Astrocyte of the spinal cord (primary cell): ENCODE measurements around the gene NINJ2.

Experiments
- DNase-seq: peaks from one replicate; pipeline ENCODE4 v3.0.0; 2011; ENCODE audit warnings: low read depth, low spot score
- H3K4me3 ChIP-seq: 2 replicates; pipeline ENCODE4 v1.5.1; 2011; ENCODE audit warnings: low read depth, mild to moderate bottlenecking, low read length, moderate library complexity
- in situ Hi-C: cut with HindIII; loops from 2 replicates; pipeline ENCODE4 v1.10.0; 2017; ENCODE audit warnings: low sequenced_read_pairs
- TF ChIP-seq, protein P1 (sequence below): IDR thresholded peaks from 2 replicates; pipeline ENCODE4 v1.5.1; 2012; ENCODE audit warnings: low read depth, mild to moderate bottlenecking, low read length, inconsistent platforms

The NINJ2 gene

DNA sequence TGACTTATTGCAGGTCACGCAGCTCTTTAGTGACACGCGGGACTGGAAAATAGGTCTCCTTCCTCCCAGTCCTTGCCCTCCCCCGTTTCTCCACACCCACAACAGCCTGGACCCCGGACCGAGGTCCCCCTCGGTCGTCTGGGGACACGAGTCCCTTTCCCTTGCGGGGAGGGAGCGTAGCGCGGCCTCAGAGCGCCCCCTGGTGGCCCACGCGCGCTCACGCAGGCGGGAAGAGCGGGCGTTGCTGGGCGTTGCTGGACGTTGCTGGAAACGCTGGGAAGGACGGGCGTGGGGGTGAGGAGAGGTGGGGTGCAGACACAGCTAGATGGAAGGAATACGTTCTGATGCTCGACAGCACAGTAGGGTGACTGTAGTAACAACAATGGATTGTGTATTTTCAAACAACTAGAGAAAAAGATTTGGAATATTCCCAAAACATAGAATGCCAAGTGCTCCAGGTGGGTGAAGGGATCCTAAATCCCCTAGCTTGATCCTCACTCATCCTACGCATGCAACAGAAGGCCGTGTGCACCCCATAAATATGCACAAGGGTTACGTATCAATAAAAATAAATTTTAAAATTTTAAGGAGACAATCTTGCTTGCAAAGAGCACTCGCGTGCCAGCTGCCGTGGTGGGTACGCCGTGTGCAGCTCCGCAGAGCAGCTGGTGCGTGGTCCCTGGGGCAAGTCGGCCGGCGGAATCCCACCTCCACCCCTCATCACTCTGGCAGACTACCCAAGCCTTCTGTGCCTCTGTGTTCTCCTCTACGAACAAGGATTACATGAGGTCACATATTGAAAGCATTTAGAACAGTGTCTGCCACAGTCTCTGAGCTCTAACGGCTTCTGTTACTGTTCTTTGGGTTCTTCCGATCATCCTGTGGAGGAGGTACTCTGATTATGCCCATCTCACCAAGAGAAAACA lies 116.1 kb downstream of the NINJ2 start:
- H3K4me3 ChIP-seq: no peak overlapping the region
- peak; percentile 39 for DNase-seq
- TF ChIP-seq, protein P1, sequence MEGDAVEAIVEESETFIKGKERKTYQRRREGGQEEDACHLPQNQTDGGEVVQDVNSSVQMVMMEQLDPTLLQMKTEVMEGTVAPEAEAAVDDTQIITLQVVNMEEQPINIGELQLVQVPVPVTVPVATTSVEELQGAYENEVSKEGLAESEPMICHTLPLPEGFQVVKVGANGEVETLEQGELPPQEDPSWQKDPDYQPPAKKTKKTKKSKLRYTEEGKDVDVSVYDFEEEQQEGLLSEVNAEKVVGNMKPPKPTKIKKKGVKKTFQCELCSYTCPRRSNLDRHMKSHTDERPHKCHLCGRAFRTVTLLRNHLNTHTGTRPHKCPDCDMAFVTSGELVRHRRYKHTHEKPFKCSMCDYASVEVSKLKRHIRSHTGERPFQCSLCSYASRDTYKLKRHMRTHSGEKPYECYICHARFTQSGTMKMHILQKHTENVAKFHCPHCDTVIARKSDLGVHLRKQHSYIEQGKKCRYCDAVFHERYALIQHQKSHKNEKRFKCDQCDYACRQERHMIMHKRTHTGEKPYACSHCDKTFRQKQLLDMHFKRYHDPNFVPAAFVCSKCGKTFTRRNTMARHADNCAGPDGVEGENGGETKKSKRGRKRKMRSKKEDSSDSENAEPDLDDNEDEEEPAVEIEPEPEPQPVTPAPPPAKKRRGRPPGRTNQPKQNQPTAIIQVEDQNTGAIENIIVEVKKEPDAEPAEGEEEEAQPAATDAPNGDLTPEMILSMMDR: peak; percentile 95
- in situ Hi-C loops: no loop called here

DNA sequence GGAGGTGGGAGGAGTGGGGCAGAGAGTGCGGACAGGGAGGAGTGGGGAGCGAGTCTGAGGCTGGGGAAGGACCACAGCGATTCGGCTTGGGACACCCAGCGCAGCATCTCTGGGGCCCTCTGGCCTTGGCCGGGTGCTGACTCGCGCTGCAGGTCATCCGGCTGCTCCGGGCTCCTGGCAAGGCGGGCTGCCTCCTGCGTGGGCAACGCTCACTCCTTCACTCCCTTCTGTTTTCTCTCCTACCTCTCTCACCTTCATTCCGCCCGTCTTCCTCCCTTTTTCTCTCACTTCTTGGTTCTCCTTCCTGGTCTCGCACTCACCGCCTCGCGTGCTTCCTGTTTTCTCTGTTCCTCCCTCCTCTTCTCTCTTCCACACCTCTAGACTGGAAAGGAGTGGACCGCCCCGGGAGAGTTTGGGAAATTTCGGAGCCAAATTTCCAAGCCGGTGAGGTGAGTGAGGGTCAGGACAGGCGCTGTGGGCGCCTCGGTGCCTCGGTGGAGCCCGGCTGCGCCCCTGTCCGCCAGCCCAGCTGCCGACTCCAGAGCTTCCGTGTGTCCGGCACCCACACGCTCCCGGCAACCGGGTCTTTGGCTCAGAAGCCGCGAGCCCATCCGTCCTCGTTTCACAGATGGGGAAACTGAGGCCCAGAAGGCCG lies 116.9 kb downstream of the NINJ2 start:
- TF ChIP-seq, protein P1: no peak
- in situ Hi-C loops: no loop called here
- no peak overlapping the region for H3K4me3 ChIP-seq
- DNase-seq: no peak

DNA sequence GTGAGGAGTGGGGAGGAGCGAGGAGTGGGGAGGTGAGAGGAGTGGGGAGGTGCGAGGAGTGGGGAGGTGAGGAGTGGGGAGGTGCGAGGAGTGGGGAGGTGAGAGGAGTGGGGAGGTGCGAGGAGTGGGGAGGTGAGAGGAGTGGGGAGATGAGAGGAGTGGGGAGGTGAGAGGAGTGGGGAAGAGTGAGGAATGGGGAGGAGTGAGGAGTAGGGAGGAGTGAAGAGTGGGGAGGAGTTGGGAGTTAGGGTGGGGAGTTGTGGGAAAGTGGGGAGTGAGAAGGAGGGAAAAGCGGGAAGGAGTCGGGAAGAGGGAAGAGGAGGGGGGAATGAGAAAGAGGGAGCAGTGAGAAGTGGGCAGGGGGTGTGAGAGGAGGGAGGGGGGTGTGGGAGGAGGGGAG lies 117.4 kb downstream of the NINJ2 start:
- TF ChIP-seq, protein P1: no peak
- in situ Hi-C loops: no loop called here
- no peak for DNase-seq
- H3K4me3 ChIP-seq: no peak overlapping the region

DNA sequence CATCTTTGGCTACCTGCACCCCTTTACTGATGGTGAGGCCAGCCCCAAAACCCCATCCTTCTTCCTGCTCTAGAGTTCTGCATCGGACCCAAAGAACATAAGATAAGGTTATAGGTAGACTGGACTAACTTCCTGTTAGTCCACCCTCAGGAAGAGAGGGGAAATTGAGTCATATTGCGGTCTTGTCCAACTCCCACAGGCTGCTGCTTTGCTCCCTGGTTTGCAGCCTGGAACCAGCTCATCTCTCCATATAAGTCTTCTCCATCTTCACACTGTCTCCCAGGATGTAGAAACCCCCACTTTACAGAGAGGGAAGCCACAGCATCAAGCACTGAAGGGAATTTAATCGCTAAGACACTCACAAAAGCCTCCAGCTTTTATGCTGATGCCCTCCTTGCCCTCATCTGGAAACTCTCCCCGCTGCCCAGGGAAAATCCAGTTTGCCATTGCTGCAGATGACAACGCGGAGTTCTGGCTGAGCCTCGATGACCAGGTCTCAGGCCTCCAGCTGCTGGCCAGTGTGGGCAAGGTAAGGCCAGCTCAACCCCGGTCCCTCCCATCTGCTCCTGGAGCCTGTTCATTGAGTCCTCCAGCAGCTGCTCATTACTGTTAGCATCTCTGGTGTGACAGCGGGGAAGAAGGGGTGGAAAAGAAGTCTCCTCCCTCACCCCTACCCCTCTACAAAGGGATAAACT lies 118.2 kb downstream of the NINJ2 start:
- TF ChIP-seq, protein P1: no peak
- DNase-seq: no peak
- H3K4me3 ChIP-seq: no peak overlapping the region
- in situ Hi-C loops: no loop called here

DNA sequence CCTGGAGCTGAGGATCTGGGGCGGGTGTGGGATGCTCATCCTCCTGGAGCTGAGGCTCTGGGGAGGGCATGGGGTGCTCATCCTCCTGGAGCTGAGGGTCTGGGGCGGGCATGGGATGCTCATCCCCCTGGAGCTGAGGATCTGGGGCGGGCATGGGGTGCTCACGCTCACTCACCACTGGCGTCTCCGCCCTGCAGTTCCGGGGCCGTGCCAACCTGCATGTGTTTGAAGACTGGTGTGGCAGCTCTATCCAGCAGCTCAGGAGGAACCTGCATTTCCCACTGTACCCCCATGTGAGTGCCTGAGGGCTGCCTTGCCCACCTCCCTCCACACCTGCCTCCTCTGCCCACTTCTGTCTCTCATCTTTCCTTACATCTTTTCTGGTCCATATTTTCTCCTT lies 119.1 kb downstream of the NINJ2 start:
- no peak overlapping the region for H3K4me3 ChIP-seq
- no peak for DNase-seq
- in situ Hi-C loops: no loop called here
- TF ChIP-seq, protein P1: no peak

DNA sequence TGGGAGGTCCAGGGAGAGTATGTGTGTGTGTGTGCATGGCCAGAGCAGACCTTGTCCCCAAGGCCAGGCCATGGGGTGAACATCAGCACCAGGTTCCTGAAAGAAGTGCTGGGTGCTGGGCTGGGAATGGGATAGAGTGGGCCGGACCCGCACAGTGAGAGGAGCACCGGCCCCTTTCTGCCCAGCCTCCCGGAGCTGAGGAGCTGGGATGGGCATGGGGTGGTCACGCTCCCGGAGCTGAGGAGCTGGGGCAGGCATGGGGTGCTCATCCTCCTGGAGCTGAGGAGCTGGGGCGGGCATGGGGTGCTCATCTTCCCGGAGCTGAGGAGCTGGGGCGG lies 120.2 kb downstream of the NINJ2 start:
- in situ Hi-C loops: no loop called here
- TF ChIP-seq, protein P1: no peak
- no peak overlapping the region for H3K4me3 ChIP-seq
- no peak for DNase-seq
